KMS-11 (cell line): ENCODE results near the gene CFHR5.
"Not testable (repeated sequence)": the region's sequence is repeated elsewhere in the genome, so short reads cannot be mapped to it uniquely, and the experiment has no call there.

Experiments used
- H2AFZ ChIP-seq: fragments of 200-600 bp; sonication (generic); 2 replicates; pipeline ENCODE4 v1.6.1; 2016; ENCODE audit warnings: antibody characterized with exemption, mixed run types, low read depth
- H3K27ac ChIP-seq: fragments of 200-600 bp; sonication (generic); 2 replicates; pipeline ENCODE4 v1.6.1; 2016; ENCODE audit warnings: mild to moderate bottlenecking, mixed run types
- H3K27me3 ChIP-seq: fragments of 200-600 bp; sonication (generic); 2 replicates; pipeline ENCODE4 v1.6.1; 2017; ENCODE audit warnings: mild to moderate bottlenecking, low read depth, mixed run types, moderate library complexity; ENCODE audit not compliant: insufficient read depth
- H3K36me3 ChIP-seq: fragments of 200-600 bp; sonication (generic); 2 replicates; pipeline ENCODE4 v1.6.1; 2017; ENCODE audit warnings: mild to moderate bottlenecking, mixed run types; ENCODE audit not compliant: insufficient read depth
- H3K4me1 ChIP-seq: fragments of 200-600 bp; sonication (generic); 2 replicates; pipeline ENCODE4 v1.6.1; 2016; ENCODE audit warnings: mild to moderate bottlenecking, low read depth, mixed run types; ENCODE audit not compliant: poor library complexity, severe bottlenecking
- H3K4me2 ChIP-seq: fragments of 200-600 bp; sonication (generic); 2 replicates; pipeline ENCODE4 v1.7.0; 2016; ENCODE audit warnings: mild to moderate bottlenecking, mixed run types
- H3K4me3 ChIP-seq: fragments of 200-600 bp; sonication (generic); IDR thresholded peaks from 2 replicates; pipeline ENCODE4 v1.6.1; 2017; ENCODE audit warnings: low read depth, low read length, mixed read lengths; ENCODE audit not compliant: insufficient read depth
- H3K79me2 ChIP-seq: fragments of 200-600 bp; sonication (generic); 2 replicates; pipeline ENCODE4 v1.6.1; 2016; ENCODE audit warnings: low read depth, mixed run types; ENCODE audit not compliant: insufficient read depth
- H3K9ac ChIP-seq: fragments of 200-600 bp; sonication (generic); 2 replicates; pipeline ENCODE4 v1.6.1; 2016; ENCODE audit warnings: mild to moderate bottlenecking, mixed run types
- H4K20me1 ChIP-seq: fragments of 200-600 bp; sonication (generic); 2 replicates; pipeline ENCODE4 v1.6.1; 2016; ENCODE audit warnings: mild to moderate bottlenecking, mixed run types; ENCODE audit not compliant: insufficient read depth
- CTCF ChIP-seq: fragments of 200-600 bp; sonication (generic); conservative IDR thresholded peaks from 2 replicates; pipeline ENCODE4 v1.6.1; 2017; ENCODE audit warnings: low read depth, mild to moderate bottlenecking, antibody characterized with exemption, low read length, moderate library complexity, mixed read lengths

Gene CFHR5

DNA sequence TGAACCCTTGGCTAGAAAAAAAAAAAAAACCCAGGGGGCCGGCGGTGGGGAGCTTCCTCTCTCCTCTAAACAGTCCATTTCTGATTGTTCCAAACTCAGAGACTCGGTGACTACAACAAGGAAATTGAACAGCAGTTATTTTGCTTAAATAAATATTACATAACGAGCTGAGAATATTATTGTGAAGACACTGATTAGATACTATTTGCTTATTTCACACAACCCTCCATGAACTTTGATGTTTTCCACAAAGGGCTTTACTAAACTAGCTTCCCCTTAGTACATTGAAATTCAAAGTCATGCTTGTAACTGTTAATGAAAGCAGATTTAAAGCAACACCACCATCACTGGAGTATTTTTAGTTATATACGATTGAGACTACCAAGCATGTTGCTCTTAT, at the start of gene CFHR5:
Gene CFHR5, plus strand, starts transcription at position 279 of the 400 bp plus-strand sequence. Its CDS starts 109 bp downstream, at position 388.
- Histone ChIP-seq H3K36me3 (no peaks in the 10 kb centered on the region), H3K9ac (no peak within 1 kb of the TSS), H3K4me2 (no peak within 1 kb of the TSS), H2AFZ (no peak within 1 kb of the TSS), H3K4me3 (no peak within 1 kb of the TSS), H3K27ac (no peak within 1 kb of the TSS), H3K4me1 (no peaks in the 10 kb centered on the region), H4K20me1 (no peaks in the 10 kb centered on the region), H3K79me2 (no peaks in the 10 kb centered on the region), H3K27me3 (no peaks in the 10 kb centered on the region)
- no peak for TF ChIP-seq CTCF

GRCh38 chr1:196932853-196933252, 44.5 kb upstream of the CFHR5 start:
- H3K27ac ChIP-seq, H3K4me1 ChIP-seq, H3K4me2 ChIP-seq, H3K9ac ChIP-seq, H4K20me1 ChIP-seq, H3K4me3 ChIP-seq, H3K79me2 ChIP-seq, H2AFZ ChIP-seq, H3K27me3 ChIP-seq, H3K36me3 ChIP-seq: not testable (repeated sequence)

- no peak overlapping the region for H3K4me2 ChIP-seq
- H4K20me1 ChIP-seq = no peaks in the 10 kb centered on the region
- H3K27me3 ChIP-seq = no peaks in the 10 kb centered on the region
- no peak overlapping the region for H3K9ac ChIP-seq
- no peak overlapping the region for H3K27ac ChIP-seq
- H3K36me3 ChIP-seq = no peaks in the 10 kb centered on the region
- no peak for TF ChIP-seq CTCF
- no peaks in the 10 kb centered on the region for H3K79me2 ChIP-seq
- H3K4me1 ChIP-seq = no peaks in the 10 kb centered on the region
- no peak overlapping the region for H3K4me3 ChIP-seq
- H2AFZ ChIP-seq = no peak overlapping the region
Observed at GRCh38 chr1:196933531-196934189, 43.7 kb upstream of the CFHR5 start.

GRCh38 chr1:196941474-196941873, 35.9 kb upstream of the CFHR5 start:
- not testable (repeated sequence) for H3K4me1 ChIP-seq, H3K79me2 ChIP-seq, H3K4me3 ChIP-seq, H3K27me3 ChIP-seq, H3K9ac ChIP-seq, H3K4me2 ChIP-seq, H3K36me3 ChIP-seq, H2AFZ ChIP-seq, H3K27ac ChIP-seq, H4K20me1 ChIP-seq

DNA sequence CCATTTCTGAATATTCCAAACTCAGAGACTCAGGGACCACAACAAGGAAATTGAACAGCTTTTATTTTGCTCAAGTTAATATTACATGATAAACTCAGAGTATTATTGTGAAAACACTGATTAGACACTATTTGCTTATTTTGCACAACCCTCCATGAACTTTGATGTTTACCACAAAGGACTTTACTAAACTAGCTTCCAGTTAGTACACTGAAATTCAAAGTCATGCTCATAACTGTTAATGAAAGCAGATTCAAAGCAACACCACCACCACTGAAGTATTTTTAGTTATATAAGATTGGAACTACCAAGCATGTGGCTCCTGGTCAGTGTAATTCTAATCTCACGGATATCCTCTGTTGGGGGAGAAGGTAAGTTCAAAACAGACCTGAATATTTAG, 33.8 kb upstream of the CFHR5 start, which contains the start of gene CFHR2:
Gene CFHR2, plus strand, starts transcription at position 171 of the 400 bp plus-strand sequence. Its CDS starts 143 bp downstream, at position 314.
- not testable (repeated sequence) for H3K27ac ChIP-seq, H3K4me3 ChIP-seq, H3K4me2 ChIP-seq, H3K36me3 ChIP-seq, H3K79me2 ChIP-seq, H2AFZ ChIP-seq, H3K4me1 ChIP-seq, H3K27me3 ChIP-seq, H4K20me1 ChIP-seq, H3K9ac ChIP-seq
